ENCODE measurements around the gene RBM12.

DNA sequence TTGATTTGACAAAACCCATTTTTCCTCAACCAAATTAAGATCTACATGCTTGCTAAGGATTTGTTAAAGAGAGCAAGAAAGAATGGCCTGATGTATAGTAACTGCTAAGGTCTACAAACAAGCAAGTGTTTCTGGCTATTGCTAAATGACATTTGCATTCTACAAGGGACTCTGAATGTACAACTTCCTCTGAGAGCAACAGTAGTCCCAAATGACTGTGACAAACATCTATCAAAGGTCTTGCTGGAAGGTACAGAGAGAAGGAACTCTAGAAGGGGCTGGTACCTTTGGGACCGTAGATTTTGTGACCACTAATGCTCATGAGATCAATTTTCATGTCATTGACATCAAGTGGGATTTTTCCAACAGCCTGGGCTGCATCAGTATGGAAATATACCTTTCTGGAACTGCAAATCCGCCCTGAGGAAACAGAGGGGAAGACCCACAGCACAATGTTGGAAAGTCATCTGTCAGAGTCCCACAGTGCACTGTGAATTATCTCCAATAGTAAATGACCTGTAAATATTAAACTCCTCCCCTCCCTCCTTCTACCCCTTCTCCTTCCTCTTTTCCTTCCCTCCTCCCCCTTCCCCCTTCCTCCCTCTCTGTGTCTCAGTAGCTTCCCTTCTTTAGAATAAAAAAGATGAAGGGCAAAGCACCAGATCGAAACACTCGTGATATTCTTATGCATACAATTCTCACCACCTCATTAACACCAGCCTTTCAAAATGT is 15.9 kb upstream of the RBM12 start:
- TF ChIP-seq, protein P1, sequence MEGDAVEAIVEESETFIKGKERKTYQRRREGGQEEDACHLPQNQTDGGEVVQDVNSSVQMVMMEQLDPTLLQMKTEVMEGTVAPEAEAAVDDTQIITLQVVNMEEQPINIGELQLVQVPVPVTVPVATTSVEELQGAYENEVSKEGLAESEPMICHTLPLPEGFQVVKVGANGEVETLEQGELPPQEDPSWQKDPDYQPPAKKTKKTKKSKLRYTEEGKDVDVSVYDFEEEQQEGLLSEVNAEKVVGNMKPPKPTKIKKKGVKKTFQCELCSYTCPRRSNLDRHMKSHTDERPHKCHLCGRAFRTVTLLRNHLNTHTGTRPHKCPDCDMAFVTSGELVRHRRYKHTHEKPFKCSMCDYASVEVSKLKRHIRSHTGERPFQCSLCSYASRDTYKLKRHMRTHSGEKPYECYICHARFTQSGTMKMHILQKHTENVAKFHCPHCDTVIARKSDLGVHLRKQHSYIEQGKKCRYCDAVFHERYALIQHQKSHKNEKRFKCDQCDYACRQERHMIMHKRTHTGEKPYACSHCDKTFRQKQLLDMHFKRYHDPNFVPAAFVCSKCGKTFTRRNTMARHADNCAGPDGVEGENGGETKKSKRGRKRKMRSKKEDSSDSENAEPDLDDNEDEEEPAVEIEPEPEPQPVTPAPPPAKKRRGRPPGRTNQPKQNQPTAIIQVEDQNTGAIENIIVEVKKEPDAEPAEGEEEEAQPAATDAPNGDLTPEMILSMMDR (IDR thresholded peaks at IDR 0.05; ENCODE audit: insufficient read depth, low read depth, low read length): no peak
- TF ChIP-seq EZH2 (IDR thresholded peaks at IDR 0.05; ENCODE audit: insufficient read depth, low read length): no peak

Data from astrocyte (in vitro differentiated cells and primary cell).